Measurements from ENCODE around the gene VKORC1. TPM values are rescaled to one million over a fixed set of nuclear protein-coding genes. Genes with fewer than 3 reads are reported as not detected.

The VKORC1 gene
- total RNA-seq, 6 experiments from 2014 or later = 123 to 184 (median 130) TPM

GRCh38 chr16:31077592-31078396 is 16.8 kb downstream of the VKORC1 start:
- Mint-ChIP-seq H3K9me3 (no peaks in the 10 kb centered on the region), H3K36me3 (ENCODE audit: low read depth) (peaks cover 20% of the 10 kb centered on the region), H3K27ac (no peak overlapping the region), H3K4me3 (no peak overlapping the region), H3K4me1 (ENCODE audit: low read depth) (peaks cover 15% of the 10 kb centered on the region), H3K27me3 (ENCODE audit: insufficient read depth) (no peaks in the 10 kb centered on the region)
- TF ChIP-seq CTCF (IDR thresholded peaks at IDR 0.05) = peak; percentile 32; the same call in 1 of the 2 replicates
- no peak for DNase-seq

GRCh38 chr16:31077024-31077423 is 17.6 kb downstream of the VKORC1 start:
- H3K36me3 Mint-ChIP-seq (ENCODE audit: low read depth) = peaks cover 24% of the 10 kb centered on the region
- DNase-seq = no peak
- H3K4me1 Mint-ChIP-seq (ENCODE audit: low read depth) = peaks cover 22% of the 10 kb centered on the region
- no peak for TF ChIP-seq CTCF (IDR thresholded peaks at IDR 0.05)
- H3K27ac Mint-ChIP-seq = no peak overlapping the region
- no peaks in the 10 kb centered on the region for H3K27me3 Mint-ChIP-seq (ENCODE audit: insufficient read depth)
- H3K4me3 Mint-ChIP-seq = no peak overlapping the region
- H3K9me3 Mint-ChIP-seq = no peaks in the 10 kb centered on the region

- no peak overlapping the region for H3K27ac Mint-ChIP-seq
- peaks cover 29% of the 10 kb centered on the region for H3K4me1 Mint-ChIP-seq (ENCODE audit: low read depth)
- no peaks in the 10 kb centered on the region for H3K9me3 Mint-ChIP-seq
- DNase-seq = no peak
- H3K27me3 Mint-ChIP-seq (ENCODE audit: insufficient read depth) = no peaks in the 10 kb centered on the region
- H3K36me3 Mint-ChIP-seq (ENCODE audit: low read depth) = peaks cover 24% of the 10 kb centered on the region
- no peak overlapping the region for H3K4me3 Mint-ChIP-seq
- no peak for TF ChIP-seq CTCF (IDR thresholded peaks at IDR 0.05)
These were observed 18.3 kb downstream of the VKORC1 start for GRCh38 chr16:31076319-31076718.

- no peaks in the 10 kb centered on the region for H3K27me3 Mint-ChIP-seq (ENCODE audit: insufficient read depth)
- TF ChIP-seq CTCF (IDR thresholded peaks at IDR 0.05) = peak; percentile 33; the same call in 1 of the 2 replicates
- DNase-seq = no peak
- H3K4me1 Mint-ChIP-seq (ENCODE audit: low read depth) = peaks cover 30% of the 10 kb centered on the region
- peaks cover 17% of the 10 kb centered on the region for H3K36me3 Mint-ChIP-seq (ENCODE audit: low read depth)
- H3K27ac Mint-ChIP-seq = peak overlapping the region; percentile 90
- H3K4me3 Mint-ChIP-seq = peak overlapping the region; percentile 97
- no peaks in the 10 kb centered on the region for H3K9me3 Mint-ChIP-seq
These were observed 19.8 kb downstream of the VKORC1 start for GRCh38 chr16:31074814-31075183.

- Mint-ChIP-seq H3K9me3 (no peaks in the 10 kb centered on the region), H3K4me1 (ENCODE audit: low read depth) (peaks cover 33% of the 10 kb centered on the region), H3K36me3 (ENCODE audit: low read depth) (peaks cover 17% of the 10 kb centered on the region), H3K4me3 (peak within 1 kb of the TSS; percentile 99), H3K27ac (peak within 1 kb of the TSS; percentile 97), H3K27me3 (ENCODE audit: insufficient read depth) (no peaks in the 10 kb centered on the region)
- TF ChIP-seq CTCF (IDR thresholded peaks at IDR 0.05) = no peak
- DNase-seq = peak; percentile 99
These were observed 20.4 kb downstream of the VKORC1 start, which contains the start of the genes ZNF646 and ZNF668 for GRCh38 chr16:31073970-31074813. Gene ZNF646 (plus strand): TSS chr16:31074422. CDS start chr16:31076325, 1,903 bp downstream. Gene ZNF668 (minus strand): TSS chr16:31074240. CDS start chr16:31064459, 9,781 bp downstream.

All from HFFc6 (cell line).